HepG2 (cell line): ENCODE measurements around the gene ALKBH4. TPM values are rescaled to one million over a fixed set of nuclear protein-coding genes. Genes with fewer than 3 reads are reported as not detected.

Experiments used
- CSRNP1 ChIP-seq: sonication (generic); formaldehyde crosslinking; IDR thresholded peaks from 2 replicates; pipeline ENCODE4 v1.8.1; 2023; ENCODE audit warnings: mild to moderate bottlenecking, missing genetic modification reagents
- MYPOP ChIP-seq: sonication (generic); formaldehyde crosslinking; IDR thresholded peaks from 2 replicates; pipeline ENCODE4 v1.8.1; 2023; ENCODE audit warnings: mild to moderate bottlenecking, moderate library complexity, missing genetic modification reagents
- NR2F6 ChIP-seq, 2 experiments: IDR thresholded peaks; 2 replicates each; pipeline ENCODE4 v1.6.1; 2016; ENCODE audit warnings: antibody characterized with exemption in 1 of 2, mild to moderate bottlenecking in 1 of 2
- PCBP1 ChIP-seq: fragments of 200-400 bp; formaldehyde crosslinking; IDR thresholded peaks from 2 replicates; pipeline ENCODE4 v1.6.1; 2017; ENCODE audit warnings: mild to moderate bottlenecking, low read depth, low read length, borderline replicate concordance
- PRDM4 ChIP-seq: sonication (generic); formaldehyde crosslinking; IDR thresholded peaks from 2 replicates; pipeline ENCODE4 v1.9.0; 2021; ENCODE audit warnings: missing genetic modification reagents, borderline replicate concordance
- SNRNP70 ChIP-seq: fragments of 200-400 bp; formaldehyde crosslinking; IDR thresholded peaks from 2 replicates; pipeline ENCODE4 v1.6.1; 2017; ENCODE audit warnings: mild to moderate bottlenecking, low read depth, low read length, moderate library complexity
- TBP ChIP-seq: sonication (generic); formaldehyde crosslinking; IDR thresholded peaks from 2 replicates; pipeline ENCODE4 v1.5.0; 2020; ENCODE audit warnings: missing genetic modification reagents
- TFE3 ChIP-seq: IDR thresholded peaks from 2 replicates; pipeline ENCODE4 v1.6.1; 2016
- TMF1 ChIP-seq: sonication (generic); formaldehyde crosslinking; IDR thresholded peaks from 2 replicates; pipeline ENCODE4 v1.8.1; 2022; ENCODE audit warnings: low read depth, missing genetic modification reagents
- ZNF138 ChIP-seq: sonication (generic); formaldehyde crosslinking; IDR thresholded peaks from 2 replicates; pipeline ENCODE4 v1.5.0; 2020; ENCODE audit warnings: mild to moderate bottlenecking, low read depth, missing genetic modification reagents
- polyA plus RNA-seq, 8 experiments: library from polyadenylated mRNA; depleted of rRNA in 3 of 8; stranded (reverse) in 7 of 8; unstranded in 1 of 8; fragments of >200 nt; fragmentation: Illumina TruSeq in 4 of 8; extraction: Trizol in 4 of 8; gene quantifications; 2 replicates each; pipeline versions ENCODE4 v1.2.1 to v1.2.3, GENCODE V29; 2011 to 2016; ENCODE audit warnings: low read depth in 4 of 8, missing spikeins in 1 of 8, mixed read lengths in 1 of 8; ENCODE audit not compliant: insufficient read depth in 1 of 8
- total RNA-seq, 5 experiments: library from RNA; depleted of rRNA; stranded (reverse); fragments of >200 nt; fragmentation: Illumina TruSeq; extraction: Trizol; gene quantifications; 2 replicates each; pipeline ENCODE4 v1.2.3, GENCODE V29; 2016; ENCODE audit warnings: low read depth in 1 of 5
- TF ChIP-seq, protein P1 (sequence below): sonication (generic); formaldehyde crosslinking; IDR thresholded peaks from 2 replicates; pipeline ENCODE4 v1.5.1; 2020; ENCODE audit warnings: mild to moderate bottlenecking, missing genetic modification reagents, moderate library complexity
- TF ChIP-seq, protein P2 (sequence below): sonication (generic); formaldehyde crosslinking; IDR thresholded peaks from 2 replicates; pipeline ENCODE4 v1.5.0; 2020; ENCODE audit warnings: mild to moderate bottlenecking, missing genetic modification reagents
- TF ChIP-seq, protein P3 (sequence below): sonication (generic); formaldehyde crosslinking; IDR thresholded peaks from 2 replicates; pipeline ENCODE4 v1.8.0; 2022; ENCODE audit warnings: mild to moderate bottlenecking, missing genetic modification reagents, moderate library complexity

ALKBH4 gene
- total and polyA plus RNA-seq, 2 of the 13 experiments (the other 11 are each of a cell fraction or from before 2014, with no cell fraction given): 2.6 to 8.8 TPM

- TF ChIP-seq TFE3 (CRISPR knock-in tag): peak; percentile 52
- no peak for TF ChIP-seq CSRNP1 (CRISPR knock-in tag)
- no peak for TF ChIP-seq PCBP1
- no peak for TF ChIP-seq PRDM4 (CRISPR knock-in tag)
- TF ChIP-seq, protein P1, sequence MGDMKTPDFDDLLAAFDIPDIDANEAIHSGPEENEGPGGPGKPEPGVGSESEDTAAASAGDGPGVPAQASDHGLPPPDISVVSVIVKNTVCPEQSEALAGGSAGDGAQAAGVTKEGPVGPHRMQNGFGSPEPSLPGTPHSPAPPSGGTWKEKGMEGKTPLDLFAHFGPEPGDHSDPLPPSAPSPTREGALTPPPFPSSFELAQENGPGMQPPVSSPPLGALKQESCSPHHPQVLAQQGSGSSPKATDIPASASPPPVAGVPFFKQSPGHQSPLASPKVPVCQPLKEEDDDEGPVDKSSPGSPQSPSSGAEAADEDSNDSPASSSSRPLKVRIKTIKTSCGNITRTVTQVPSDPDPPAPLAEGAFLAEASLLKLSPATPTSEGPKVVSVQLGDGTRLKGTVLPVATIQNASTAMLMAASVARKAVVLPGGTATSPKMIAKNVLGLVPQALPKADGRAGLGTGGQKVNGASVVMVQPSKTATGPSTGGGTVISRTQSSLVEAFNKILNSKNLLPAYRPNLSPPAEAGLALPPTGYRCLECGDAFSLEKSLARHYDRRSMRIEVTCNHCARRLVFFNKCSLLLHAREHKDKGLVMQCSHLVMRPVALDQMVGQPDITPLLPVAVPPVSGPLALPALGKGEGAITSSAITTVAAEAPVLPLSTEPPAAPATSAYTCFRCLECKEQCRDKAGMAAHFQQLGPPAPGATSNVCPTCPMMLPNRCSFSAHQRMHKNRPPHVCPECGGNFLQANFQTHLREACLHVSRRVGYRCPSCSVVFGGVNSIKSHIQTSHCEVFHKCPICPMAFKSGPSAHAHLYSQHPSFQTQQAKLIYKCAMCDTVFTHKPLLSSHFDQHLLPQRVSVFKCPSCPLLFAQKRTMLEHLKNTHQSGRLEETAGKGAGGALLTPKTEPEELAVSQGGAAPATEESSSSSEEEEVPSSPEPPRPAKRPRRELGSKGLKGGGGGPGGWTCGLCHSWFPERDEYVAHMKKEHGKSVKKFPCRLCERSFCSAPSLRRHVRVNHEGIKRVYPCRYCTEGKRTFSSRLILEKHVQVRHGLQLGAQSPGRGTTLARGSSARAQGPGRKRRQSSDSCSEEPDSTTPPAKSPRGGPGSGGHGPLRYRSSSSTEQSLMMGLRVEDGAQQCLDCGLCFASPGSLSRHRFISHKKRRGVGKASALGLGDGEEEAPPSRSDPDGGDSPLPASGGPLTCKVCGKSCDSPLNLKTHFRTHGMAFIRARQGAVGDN: peak; percentile 89
- TF ChIP-seq ZNF138 (CRISPR knock-in tag): no peak
- TF ChIP-seq, protein P2, sequence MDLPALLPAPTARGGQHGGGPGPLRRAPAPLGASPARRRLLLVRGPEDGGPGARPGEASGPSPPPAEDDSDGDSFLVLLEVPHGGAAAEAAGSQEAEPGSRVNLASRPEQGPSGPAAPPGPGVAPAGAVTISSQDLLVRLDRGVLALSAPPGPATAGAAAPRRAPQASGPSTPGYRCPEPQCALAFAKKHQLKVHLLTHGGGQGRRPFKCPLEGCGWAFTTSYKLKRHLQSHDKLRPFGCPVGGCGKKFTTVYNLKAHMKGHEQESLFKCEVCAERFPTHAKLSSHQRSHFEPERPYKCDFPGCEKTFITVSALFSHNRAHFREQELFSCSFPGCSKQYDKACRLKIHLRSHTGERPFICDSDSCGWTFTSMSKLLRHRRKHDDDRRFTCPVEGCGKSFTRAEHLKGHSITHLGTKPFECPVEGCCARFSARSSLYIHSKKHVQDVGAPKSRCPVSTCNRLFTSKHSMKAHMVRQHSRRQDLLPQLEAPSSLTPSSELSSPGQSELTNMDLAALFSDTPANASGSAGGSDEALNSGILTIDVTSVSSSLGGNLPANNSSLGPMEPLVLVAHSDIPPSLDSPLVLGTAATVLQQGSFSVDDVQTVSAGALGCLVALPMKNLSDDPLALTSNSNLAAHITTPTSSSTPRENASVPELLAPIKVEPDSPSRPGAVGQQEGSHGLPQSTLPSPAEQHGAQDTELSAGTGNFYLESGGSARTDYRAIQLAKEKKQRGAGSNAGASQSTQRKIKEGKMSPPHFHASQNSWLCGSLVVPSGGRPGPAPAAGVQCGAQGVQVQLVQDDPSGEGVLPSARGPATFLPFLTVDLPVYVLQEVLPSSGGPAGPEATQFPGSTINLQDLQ: no peak
- no peak for TF ChIP-seq MYPOP (CRISPR knock-in tag)
- no peak for TF ChIP-seq TBP
- no peak for TF ChIP-seq SNRNP70
- no peak for TF ChIP-seq TMF1
- TF ChIP-seq, protein P3, sequence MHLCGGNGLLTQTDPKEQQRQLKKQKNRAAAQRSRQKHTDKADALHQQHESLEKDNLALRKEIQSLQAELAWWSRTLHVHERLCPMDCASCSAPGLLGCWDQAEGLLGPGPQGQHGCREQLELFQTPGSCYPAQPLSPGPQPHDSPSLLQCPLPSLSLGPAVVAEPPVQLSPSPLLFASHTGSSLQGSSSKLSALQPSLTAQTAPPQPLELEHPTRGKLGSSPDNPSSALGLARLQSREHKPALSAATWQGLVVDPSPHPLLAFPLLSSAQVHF: no peak
- no peak for TF ChIP-seq NR2F6 (IDR thresholded peaks at IDR 0.05)
- 0 out of 2 replicates have a peak, but pooled peaks have one; percentile 14 for TF ChIP-seq NR2F6 (CRISPR knock-in tag; IDR thresholded peaks at IDR 0.05)
Measured at GRCh38 chr7:102451371-102452054, 13.2 kb downstream of the ALKBH4 start (continued).
